ENCODE measurements around the gene PDE4A.

The PDE4A gene

GRCh38 chr19:10514211-10515145, 94.1 kb downstream of the PDE4A start:
- H3K4me1 Mint-ChIP-seq (ENCODE audit: low read depth), result peaks cover 21% of the 10 kb centered on the region
- H3K36me3 Mint-ChIP-seq (ENCODE audit: low read depth), result peaks cover 3% of the 10 kb centered on the region
- no peak overlapping the region for H3K4me3 Mint-ChIP-seq
- peaks cover 66% of the 10 kb centered on the region for H3K27me3 Mint-ChIP-seq (ENCODE audit: low read depth)
- no peaks in the 10 kb centered on the region for H3K9me3 Mint-ChIP-seq
- no peak overlapping the region for H3K27ac Mint-ChIP-seq

- peaks cover 21% of the 10 kb centered on the region for H3K4me1 Mint-ChIP-seq (ENCODE audit: low read depth)
- H3K4me3 Mint-ChIP-seq, result no peak overlapping the region
- H3K27me3 Mint-ChIP-seq (ENCODE audit: low read depth), result peaks cover 72% of the 10 kb centered on the region
These were observed 95.7 kb downstream of the PDE4A start for GRCh38 chr19:10516064-10516385.

GRCh38 chr19:10516671-10517286, 96.4 kb downstream of the PDE4A start:
- H3K9me3 Mint-ChIP-seq, result no peaks in the 10 kb centered on the region
- H3K4me3 Mint-ChIP-seq, result peak overlapping the region; percentile 30
- H3K4me1 Mint-ChIP-seq (ENCODE audit: low read depth), result peaks cover 21% of the 10 kb centered on the region
- H3K27ac Mint-ChIP-seq, result no peak overlapping the region
- H3K36me3 Mint-ChIP-seq (ENCODE audit: low read depth), result peaks cover 3% of the 10 kb centered on the region
- peaks cover 71% of the 10 kb centered on the region for H3K27me3 Mint-ChIP-seq (ENCODE audit: low read depth)

More at GRCh38 chr19:10516064-10516385, 95.7 kb downstream of the PDE4A start:
- H3K36me3 Mint-ChIP-seq (ENCODE audit: low read depth), result peaks cover 3% of the 10 kb centered on the region
- no peaks in the 10 kb centered on the region for H3K9me3 Mint-ChIP-seq
- no peak overlapping the region for H3K27ac Mint-ChIP-seq

- Mint-ChIP-seq H3K9me3 (no peaks in the 10 kb centered on the region), H3K27me3 (ENCODE audit: low read depth) (peaks cover 76% of the 10 kb centered on the region), H3K4me3 (peak within 1 kb of the TSS; percentile 71), H3K4me1 (ENCODE audit: low read depth) (peaks cover 21% of the 10 kb centered on the region), H3K27ac (no peak within 1 kb of the TSS), H3K36me3 (ENCODE audit: low read depth) (peaks cover 3% of the 10 kb centered on the region)
These were observed 97.0 kb downstream of the PDE4A start, which contains the start of gene S1PR5 for GRCh38 chr19:10517361-10517759. S1PR5 (minus strand) TSS chr19:10517447; CDS start chr19:10515011, 2,436 bp downstream.

GRCh38 chr19:10517760-10518443, 97.6 kb downstream of the PDE4A start:
- Mint-ChIP-seq H3K27ac (no peak overlapping the region), H3K27me3 (ENCODE audit: low read depth) (peaks cover 74% of the 10 kb centered on the region), H3K9me3 (no peaks in the 10 kb centered on the region), H3K36me3 (ENCODE audit: low read depth) (peaks cover 3% of the 10 kb centered on the region), H3K4me3 (peak overlapping the region; percentile 71), H3K4me1 (ENCODE audit: low read depth) (peaks cover 21% of the 10 kb centered on the region)

- Mint-ChIP-seq H3K27ac (no peak overlapping the region), H3K27me3 (ENCODE audit: low read depth) (peaks cover 66% of the 10 kb centered on the region), H3K4me3 (peak overlapping the region; percentile 71), H3K9me3 (no peaks in the 10 kb centered on the region), H3K4me1 (ENCODE audit: low read depth) (peaks cover 21% of the 10 kb centered on the region), H3K36me3 (ENCODE audit: low read depth) (peaks cover 3% of the 10 kb centered on the region)
These were observed 98.4 kb downstream of the PDE4A start for GRCh38 chr19:10518444-10519361.

Measured in T-helper 1 cell treated with Interleukin-12 subunit alpha and Interleukin-12 subunit beta and Interleukin-4 antibody, amounts not matched to agents 30 μg/mL and 1 μg/mL, for 36 hours (primary cell).